ENCODE data around the gene CEACAM19.
"Not testable (repeated sequence)": the region's sequence is repeated elsewhere in the genome, so short reads cannot be mapped to it uniquely, and the experiment has no call there.

- TF ChIP-seq POLR2A (IDR thresholded peaks at IDR 0.05; ENCODE audit: low read length); BHLHE40 (IDR thresholded peaks at IDR 0.05; ENCODE audit: low read depth, low read length); KDM5A (IDR thresholded peaks at IDR 0.05); CTCF (IDR thresholded peaks at IDR 0.05); TP53 (CRISPR knock-in tag; IDR thresholded peaks at IDR 0.05): not testable (repeated sequence)
- TF ChIP-seq CHD4 (IDR thresholded peaks at IDR 0.05; ENCODE audit: borderline replicate concordance): peak; percentile 90
Measured at GRCh38 chr19:44684396-44684795, 13.1 kb downstream of the CEACAM19 start.

Data from A549 (cell line).